HCT116 (cell line): ENCODE data around the gene CCDC15. TPM values are rescaled to one million over a fixed set of nuclear protein-coding genes. Genes with fewer than 3 reads are reported as not detected.
"Not testable (repeated sequence)": the region's sequence is repeated elsewhere in the genome, so short reads cannot be mapped to it uniquely, and the experiment has no call there.

Source experiments
- ATAC-seq: fragments of 200-7000 bp; cut with Tn5 transposase; 2 replicates; pipeline ENCODE4 v1.9.1; 2020; ENCODE audit warnings: mild to moderate bottlenecking, moderate library complexity
- BruUV-seq: library from RNA; stranded (reverse); fragments of 400-500 nt; replicated peaks from 2 replicates; lab custom pipeline; 2021; lab: Mats Ljungman, UMichigan
- CTCF ChIA-PET: fragments of 300-600 bp; sonication (Branson Sonifier 250); formaldehyde crosslinking; loops from one replicate; lab custom pipeline; 2021; ENCODE audit warnings: antibody characterized with exemption; lab: Charles Lee
- POLR2A ChIA-PET: fragments of 300-600, 350-600 bp; sonication (Branson Sonifier 250); formaldehyde crosslinking; loops from one replicate; lab custom pipeline; 2021; ENCODE audit warnings: antibody characterized with exemption; lab: Charles Lee
- RAD21 ChIA-PET, 2 experiments: fragments of 300-600 bp; sonication (Branson Sonifier 250); formaldehyde crosslinking; loops; one replicate each; lab custom pipeline; 2023; ENCODE audit warnings: low total read pairs in 2 of 2; ENCODE audit not compliant: uncharacterized antibody in 2 of 2, unreplicated experiment in 2 of 2, low non-redundant PET in 1 of 2; lab: Charles Lee
- DNase-seq: peaks from one replicate; pipeline ENCODE4 v3.0.0-alpha.2; 2010; ENCODE audit warnings: low read depth, low spot score
- H2AFZ ChIP-seq: fragments of 200-600 bp; shearing (Covaris generic), sonication (generic); 2 replicates; pipeline ENCODE4 v1.6.1; 2017; ENCODE audit warnings: low read depth, mixed run types, mixed read lengths, antibody characterized with exemption, low read length; ENCODE audit not compliant: poor library complexity, severe bottlenecking
- H3K27ac ChIP-seq: 2 replicates; pipeline ENCODE4 v1.5.1; 2012; ENCODE audit warnings: low read depth, low read length
- H3K27me3 ChIP-seq: fragments of 200-600 bp; sonication (generic); 2 replicates; pipeline ENCODE4 v1.6.1; 2016; ENCODE audit warnings: mixed run types, low read length, mixed read lengths; ENCODE audit not compliant: insufficient read depth
- H3K36me3 ChIP-seq, 2 experiments: fragments of 200-500 bp in 1 of 2; fragments of 200-600 bp in 1 of 2; sonication (Bioruptor generic) in 1 of 2; sonication (generic) in 1 of 2; 2 replicates each; pipeline versions ENCODE4 v1.5.1 to v1.6.1; 2014 to 2016; ENCODE audit warnings: low read length in 2 of 2, inconsistent platforms in 1 of 2, mixed read lengths in 1 of 2, mixed run types in 1 of 2; ENCODE audit not compliant: insufficient read depth in 2 of 2, control insufficient read depth in 1 of 2
- H3K4me1 ChIP-seq, 2 experiments: fragments of 200-600 bp in 1 of 2; sonication (generic) in 1 of 2; 2 replicates each; pipeline versions ENCODE4 v1.5.1 to v1.6.1; 2012 to 2017; ENCODE audit warnings: low read length in 2 of 2, inconsistent platforms in 1 of 2, mild to moderate bottlenecking in 1 of 2, mixed read lengths in 1 of 2, mixed run types in 1 of 2, moderate library complexity in 1 of 2; ENCODE audit not compliant: insufficient read depth in 2 of 2, control insufficient read depth in 1 of 2
- H3K4me2 ChIP-seq: fragments of 200-600 bp; sonication (generic); 2 replicates; pipeline ENCODE4 v1.6.1; 2017; ENCODE audit warnings: mixed run types, low read length, mixed read lengths
- H3K4me3 ChIP-seq, 2 experiments: fragments of 200-600 bp in 1 of 2; sonication (generic) in 1 of 2; replicated peaks in 1 of 2; 2 replicates each; pipeline ENCODE4 v1.5.1; 2011 to 2016; ENCODE audit warnings: low read length in 2 of 2, control low read depth in 1 of 2, low read depth in 1 of 2, mild to moderate bottlenecking in 1 of 2, mixed read lengths in 1 of 2, mixed run types in 1 of 2
- H3K79me2 ChIP-seq: fragments of 200-600 bp; sonication (generic); 2 replicates; pipeline ENCODE4 v1.6.1; 2017; ENCODE audit warnings: mild to moderate bottlenecking, mixed run types, low read length, moderate library complexity, mixed read lengths; ENCODE audit not compliant: insufficient read depth
- H3K9ac ChIP-seq: fragments of 200-600 bp; sonication (generic); 2 replicates; pipeline ENCODE4 v1.6.1; 2016; ENCODE audit warnings: low read length, mixed read lengths
- H3K9me2 ChIP-seq: fragments of 200-600 bp; sonication (generic), shearing (Covaris generic); 2 replicates; pipeline ENCODE4 v1.6.1; 2017; ENCODE audit warnings: mixed run types, mild to moderate bottlenecking, moderate library complexity; ENCODE audit not compliant: insufficient read depth
- H3K9me3 ChIP-seq, 2 experiments: fragments of 200-500 bp in 1 of 2; fragments of 200-600 bp in 1 of 2; sonication (Bioruptor generic) in 1 of 2; sonication (generic) in 1 of 2; 2 replicates each; pipeline ENCODE4 v1.6.1; 2014 to 2017; ENCODE audit warnings: low read length in 2 of 2, mixed read lengths in 2 of 2, inconsistent platforms in 1 of 2, low read depth in 1 of 2, mild to moderate bottlenecking in 1 of 2, mixed run types in 1 of 2, moderate library complexity in 1 of 2; ENCODE audit not compliant: control insufficient read depth in 1 of 2, insufficient read depth in 1 of 2
- H4K20me1 ChIP-seq: fragments of 200-600 bp; sonication (generic), shearing (Covaris generic); 2 replicates; pipeline ENCODE4 v1.6.1; 2017; ENCODE audit warnings: mixed run types, mild to moderate bottlenecking, moderate library complexity; ENCODE audit not compliant: insufficient read depth
- ATF3 ChIP-seq: IDR thresholded peaks from 2 replicates; pipeline ENCODE4 v1.6.1; 2012
- EGR1 ChIP-seq: IDR thresholded peaks from 2 replicates; pipeline ENCODE4 v1.6.1; 2012; ENCODE audit warnings: low read depth
- EZH2 ChIP-seq: fragments of 200-600 bp; sonication (generic); IDR thresholded peaks from 2 replicates; pipeline ENCODE4 v1.6.1; 2017; ENCODE audit warnings: antibody characterized with exemption, mixed run types
- EZH2phosphoT487 ChIP-seq: fragments of 200-600 bp; IDR thresholded peaks from 2 replicates; pipeline ENCODE4 v1.6.1; 2018; ENCODE audit warnings: antibody characterized with exemption, borderline replicate concordance
- FOSL1 ChIP-seq: IDR thresholded peaks from 2 replicates; pipeline ENCODE4 v1.6.1; 2012; ENCODE audit warnings: low read depth
- JUND ChIP-seq: IDR thresholded peaks from 2 replicates; pipeline ENCODE4 v1.6.1; 2012
- POLR2A ChIP-seq: IDR thresholded peaks from 2 replicates; pipeline ENCODE4 v1.7.0; 2011; ENCODE audit warnings: borderline replicate concordance; ENCODE audit not compliant: insufficient read depth, insufficient read length; ENCODE audit errors: extremely low read depth
- REST ChIP-seq: IDR thresholded peaks from 2 replicates; pipeline ENCODE4 v1.6.1; 2012; ENCODE audit warnings: low read depth
- SP1 ChIP-seq: IDR thresholded peaks from 2 replicates; pipeline ENCODE4 v1.6.1; 2012; ENCODE audit warnings: low read depth
- TCF7L2 ChIP-seq: IDR thresholded peaks from 2 replicates; pipeline ENCODE4 v1.7.0; 2011; ENCODE audit warnings: borderline replicate concordance, inconsistent platforms; ENCODE audit not compliant: insufficient read depth, insufficient read length; ENCODE audit errors: extremely low read depth
- YY1 ChIP-seq: IDR thresholded peaks from 2 replicates; pipeline ENCODE4 v1.6.1; 2011; ENCODE audit warnings: low read length, low read depth, moderate library complexity, mild to moderate bottlenecking; ENCODE audit not compliant: insufficient replicate concordance; ENCODE audit errors: extremely low read depth
- intact Hi-C: fragments of 100-400 bp; cut with micrococcal nuclease; formaldehyde crosslinking; loops from 2 replicates; pipeline ENCODE4 v1.10.0; 2022
- total RNA-seq: library from RNA; stranded (reverse); gene quantifications from one replicate; pipeline ENCODE4 v1.2.1, GENCODE V29; 2021; ENCODE audit not compliant: unreplicated experiment

CCDC15 gene
- total RNA-seq, 1 experiment from 2014 or later = 2.4 TPM

- no TSS peak for BruUV-seq
- no peaks in the 10 kb centered on the region for H3K79me2 ChIP-seq
- H3K9me3 ChIP-seq = no peaks in the 10 kb centered on the region; a peak in 1 of 4 replicates
- ATAC-seq (no peak), DNase-seq (no peak)
- H4K20me1 ChIP-seq = no peaks in the 10 kb centered on the region
- no peaks in the 10 kb centered on the region for H3K4me1 ChIP-seq
- H3K27ac ChIP-seq = no peak overlapping the region
- no peak overlapping the region for H3K4me2 ChIP-seq
- H3K36me3 ChIP-seq = no peaks in the 10 kb centered on the region
- POLR2A ChIA-PET = no interaction called here
- H2AFZ ChIP-seq = no peak overlapping the region
- TF ChIP-seq REST = no peak
- no peak for TF ChIP-seq ATF3
- TF ChIP-seq JUND = no peak
- TF ChIP-seq EZH2 = no peak
- TF ChIP-seq SP1 = no peak
- no peak for TF ChIP-seq TCF7L2
- no peak for TF ChIP-seq EGR1
- TF ChIP-seq FOSL1 = no peak
- no peak for TF ChIP-seq YY1
- TF ChIP-seq EZH2phosphoT487 = no peak
- no peak for TF ChIP-seq POLR2A
- no peaks in the 10 kb centered on the region for H3K27me3 ChIP-seq
- no peak overlapping the region for H3K9ac ChIP-seq
- no peak overlapping the region for H3K4me3 ChIP-seq
- intact Hi-C loops = no loop called here
- H3K9me2 ChIP-seq = no peaks in the 10 kb centered on the region
- CTCF ChIA-PET = no interaction called here
- RAD21 ChIA-PET = no interaction called here
Measured at GRCh38 chr11:125025968-125026367, 72.0 kb downstream of the CCDC15 start.

GRCh38 chr11:125029431-125029830 lies 75.4 kb downstream of the CCDC15 start:
- H3K4me2 ChIP-seq = not testable (repeated sequence)

More at GRCh38 chr11:125029431-125029830, 75.4 kb downstream of the CCDC15 start:
- H4K20me1 ChIP-seq, H3K9me3 ChIP-seq, DNase-seq, H3K27me3 ChIP-seq, H3K9ac ChIP-seq, H3K4me3 ChIP-seq, H2AFZ ChIP-seq, BruUV-seq, intact Hi-C loops, H3K79me2 ChIP-seq, RAD21 ChIA-PET, H3K27ac ChIP-seq, CTCF ChIA-PET, H3K9me2 ChIP-seq, H3K4me1 ChIP-seq, H3K36me3 ChIP-seq, POLR2A ChIA-PET, ATAC-seq: not testable (repeated sequence)
